Activated CD8-positive, alpha-beta T cell treated with anti-CD3 and anti-CD28 coated beads, Interleukin-2, amount 10 ng/mL, durations not matched to agents 7 days and 5 days (primary cell): ENCODE results near the gene NFATC4. TPM values are rescaled to one million over a fixed set of nuclear protein-coding genes. Genes with fewer than 3 reads are reported as not detected.
A peak's percentile ranks its signal among the peaks of the same experiment; 100 is the strongest.

ENCODE experiments used
- ATAC-seq: fragments of 150-1000 bp; cut with Tn5 transposase; one replicate; pipeline ENCODE4 v1.10.0; 2021; ENCODE audit warnings: moderate library complexity
- CTCF ChIA-PET: fragments of 350-600 bp; sonication (Branson Sonifier 250); formaldehyde crosslinking; loops from one replicate; lab custom pipeline; 2021; ENCODE audit warnings: antibody characterized with exemption; lab: Charles Lee
- POLR2A ChIA-PET: fragments of 350-600 bp; sonication (Branson Sonifier 250); formaldehyde crosslinking; loops from one replicate; lab custom pipeline; 2021; ENCODE audit warnings: antibody characterized with exemption; lab: Charles Lee
- DNase-seq: peaks from one replicate; pipeline ENCODE4 v3.0.0-alpha.2; 2020
- H3K27ac Mint-ChIP-seq: one replicate; pipeline ENCODE4 v1.8.0; 2021; ENCODE audit warnings: mild to moderate bottlenecking, mixed read lengths
- H3K27me3 Mint-ChIP-seq: one replicate; pipeline ENCODE4 v1.8.0; 2021; ENCODE audit warnings: low read depth, mixed read lengths
- H3K36me3 Mint-ChIP-seq: one replicate; pipeline ENCODE4 v1.8.0; 2021; ENCODE audit warnings: low read depth, mixed read lengths
- H3K4me1 Mint-ChIP-seq: one replicate; pipeline ENCODE4 v1.8.0; 2021; ENCODE audit warnings: low read depth, mixed read lengths
- H3K4me3 Mint-ChIP-seq: one replicate; pipeline ENCODE4 v1.8.0; 2021; ENCODE audit warnings: mild to moderate bottlenecking, mixed read lengths
- H3K9me3 Mint-ChIP-seq: one replicate; pipeline ENCODE4 v1.8.0; 2022; ENCODE audit warnings: mixed read lengths; ENCODE audit not compliant: insufficient read depth
- total RNA-seq, 2 experiments: library from RNA; stranded (reverse); gene quantifications; one replicate each; pipeline ENCODE4 v1.2.3, GENCODE V29; 2021

The NFATC4 gene
- total RNA-seq, 2 experiments from 2014 or later, result not detected

GRCh38 chr14:24355009-24355408 is 13.0 kb upstream of the NFATC4 start:
- H3K27me3 Mint-ChIP-seq, result peaks cover 29% of the 10 kb centered on the region
- no peaks in the 10 kb centered on the region for H3K4me1 Mint-ChIP-seq
- no peaks in the 10 kb centered on the region for H3K9me3 Mint-ChIP-seq
- DNase-seq (no peak), ATAC-seq (no peak)
- CTCF ChIA-PET, result no interaction called here
- no peaks in the 10 kb centered on the region for H3K36me3 Mint-ChIP-seq
- POLR2A ChIA-PET, result no interaction called here
- H3K4me3 Mint-ChIP-seq, result no peak overlapping the region
- H3K27ac Mint-ChIP-seq, result no peak overlapping the region

GRCh38 chr14:24356208-24356607 is 11.8 kb upstream of the NFATC4 start:
- ChIA-PET POLR2A (interaction anchor here (0.8 kb wide), 1 partner anchor 16 kb away, joined by 3 read pairs; the partner anchor contains the start of gene RIPK3), CTCF (interaction anchor here (1.9 kb wide), 1 partner anchor 9 kb away, joined by 6 read pairs; no protein-coding TSS in a partner anchor)
- no peaks in the 10 kb centered on the region for H3K36me3 Mint-ChIP-seq
- peaks cover 28% of the 10 kb centered on the region for H3K27me3 Mint-ChIP-seq
- no peak for ATAC-seq
- no peak for DNase-seq
- H3K9me3 Mint-ChIP-seq, result no peaks in the 10 kb centered on the region
- no peak overlapping the region for H3K4me3 Mint-ChIP-seq
- no peak overlapping the region for H3K27ac Mint-ChIP-seq
- H3K4me1 Mint-ChIP-seq, result no peaks in the 10 kb centered on the region

DNA sequence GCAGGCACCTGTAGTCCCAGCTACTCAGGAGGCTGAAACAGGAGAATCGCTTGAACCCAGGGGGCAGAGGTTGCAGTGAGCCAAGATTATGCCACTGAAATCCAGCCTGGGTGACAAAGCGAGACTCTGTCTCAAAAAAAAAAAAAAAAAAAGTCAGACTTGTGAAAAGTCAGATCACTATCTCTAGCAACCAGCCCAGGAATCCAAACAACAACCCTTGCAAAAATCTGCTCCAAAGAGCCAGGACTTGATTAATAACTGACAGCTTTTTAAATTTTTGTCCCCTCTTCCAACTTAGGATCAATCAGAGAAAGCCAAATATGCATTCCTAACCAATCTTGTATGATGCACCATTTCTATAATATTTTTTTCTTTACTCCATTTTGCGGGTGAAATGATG is 7.7 kb upstream of the NFATC4 start:
- H3K27me3 Mint-ChIP-seq, result peaks cover 26% of the 10 kb centered on the region
- no peak for ATAC-seq
- no peaks in the 10 kb centered on the region for H3K9me3 Mint-ChIP-seq
- ChIA-PET POLR2A (no interaction called here), CTCF (interaction anchor here (6.7 kb wide), 1 partner anchor 27 kb away, joined by 35 read pairs; no protein-coding TSS in a partner anchor)
- no peak overlapping the region for H3K27ac Mint-ChIP-seq
- peaks cover 4% of the 10 kb centered on the region for H3K4me1 Mint-ChIP-seq
- no peak for DNase-seq
- H3K4me3 Mint-ChIP-seq, result no peak overlapping the region
- no peaks in the 10 kb centered on the region for H3K36me3 Mint-ChIP-seq

- no peaks in the 10 kb centered on the region for H3K36me3 Mint-ChIP-seq
- ChIA-PET POLR2A (interaction anchor here (0.7 kb wide), 1 partner anchor 69 kb away, joined by 3 read pairs; the partner anchor contains the start of gene KHNYN), CTCF (interaction anchor here (1.5 to 6.7 kb wide), 5 partner anchors 10 to 70 kb away, joined by 3 to 35 read pairs (median 4); no protein-coding TSS in a partner anchor)
- H3K9me3 Mint-ChIP-seq, result no peaks in the 10 kb centered on the region
- no peak overlapping the region for H3K4me3 Mint-ChIP-seq
- peaks cover 37% of the 10 kb centered on the region for H3K27me3 Mint-ChIP-seq
- ATAC-seq (no peak), DNase-seq (no peak)
- no peak overlapping the region for H3K27ac Mint-ChIP-seq
- H3K4me1 Mint-ChIP-seq, result peaks cover 13% of the 10 kb centered on the region
These were observed 6.7 kb upstream of the NFATC4 start for GRCh38 chr14:24361326-24361725.

GRCh38 chr14:24362241-24362960 is 5.6 kb upstream of the NFATC4 start:
- ATAC-seq (no peak), DNase-seq (no peak)
- Mint-ChIP-seq H3K27me3 (peaks cover 44% of the 10 kb centered on the region), H3K36me3 (no peaks in the 10 kb centered on the region), H3K27ac (no peak overlapping the region), H3K9me3 (no peaks in the 10 kb centered on the region), H3K4me1 (peaks cover 20% of the 10 kb centered on the region), H3K4me3 (no peak overlapping the region)
- ChIA-PET CTCF (interaction anchor here (1.0 to 6.7 kb wide), 8 partner anchors 9 to 74 kb away, joined by 3 to 35 read pairs (median 4); no protein-coding TSS in a partner anchor), POLR2A (interaction anchor here (0.7 kb wide), 1 partner anchor 68 kb away, joined by 3 read pairs; the partner anchor contains the start of gene KHNYN)

DNA sequence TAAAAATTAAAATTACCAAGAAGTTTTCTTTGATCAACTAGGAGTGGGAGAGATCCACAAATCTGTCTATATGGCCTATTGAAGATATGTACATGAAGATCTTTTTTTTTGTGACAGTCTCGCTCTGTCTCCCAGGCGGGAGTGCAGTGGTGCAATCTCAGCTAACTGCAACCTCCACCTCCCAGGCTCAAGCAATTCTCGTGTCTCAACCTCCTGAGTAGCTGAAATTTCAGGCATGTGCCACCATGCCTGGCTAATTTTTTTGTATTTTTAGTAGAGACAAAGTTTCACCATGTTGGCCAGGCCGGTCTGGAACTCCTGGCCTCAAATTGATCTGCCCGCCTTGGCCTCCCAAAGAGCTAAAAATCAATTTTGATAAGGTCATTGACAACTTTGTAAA is 4.6 kb upstream of the NFATC4 start:
- Mint-ChIP-seq H3K27me3 (peaks cover 54% of the 10 kb centered on the region), H3K27ac (no peak overlapping the region), H3K9me3 (no peaks in the 10 kb centered on the region), H3K36me3 (no peaks in the 10 kb centered on the region), H3K4me3 (no peak overlapping the region), H3K4me1 (peaks cover 26% of the 10 kb centered on the region)
- DNase-seq (no peak), ATAC-seq (no peak)
- ChIA-PET CTCF (interaction anchor here (1.8 to 6.7 kb wide), 4 partner anchors 16 to 68 kb away, joined by 4 to 35 read pairs (median 7); no protein-coding TSS in a partner anchor), POLR2A (no interaction called here)

- no peaks in the 10 kb centered on the region for H3K9me3 Mint-ChIP-seq
- peaks cover 31% of the 10 kb centered on the region for H3K4me1 Mint-ChIP-seq
- no peak overlapping the region for H3K4me3 Mint-ChIP-seq
- DNase-seq (no peak), ATAC-seq (no peak)
- CTCF ChIA-PET, result interaction anchor here (0.6 to 2.3 kb wide), 14 partner anchors 8 to 78 kb away, joined by 3 to 38 read pairs (median 4); partner anchors contain the start of genes KHNYN and RIPK3
- H3K36me3 Mint-ChIP-seq, result no peaks in the 10 kb centered on the region
- H3K27ac Mint-ChIP-seq, result no peak overlapping the region
- POLR2A ChIA-PET, result interaction anchor here (1.6 kb wide), 1 partner anchor 66 kb away, joined by 17 read pairs; the partner anchor contains the start of genes CBLN3 and KHNYN
- H3K27me3 Mint-ChIP-seq, result peaks cover 56% of the 10 kb centered on the region
These were observed 3.1 kb upstream of the NFATC4 start for GRCh38 chr14:24364841-24365240.

GRCh38 chr14:24365600-24366412 is 2.2 kb upstream of the NFATC4 start:
- H3K27ac Mint-ChIP-seq, result no peak overlapping the region
- DNase-seq, result peak; percentile 71
- peak overlapping the region; percentile 2 for H3K4me3 Mint-ChIP-seq
- H3K36me3 Mint-ChIP-seq, result no peaks in the 10 kb centered on the region
- H3K9me3 Mint-ChIP-seq, result no peaks in the 10 kb centered on the region
- ChIA-PET CTCF (interaction anchor here (0.6 to 2.3 kb wide), 16 partner anchors 9 to 77 kb away, joined by 3 to 38 read pairs (median 4); partner anchors contain the start of genes KHNYN and RIPK3), POLR2A (interaction anchor here (1.6 kb wide), 1 partner anchor 65 kb away, joined by 17 read pairs; the partner anchor contains the start of genes CBLN3 and KHNYN)
- peaks cover 53% of the 10 kb centered on the region for H3K27me3 Mint-ChIP-seq
- H3K4me1 Mint-ChIP-seq, result peaks cover 31% of the 10 kb centered on the region
- ATAC-seq, result peak; percentile 71

DNA sequence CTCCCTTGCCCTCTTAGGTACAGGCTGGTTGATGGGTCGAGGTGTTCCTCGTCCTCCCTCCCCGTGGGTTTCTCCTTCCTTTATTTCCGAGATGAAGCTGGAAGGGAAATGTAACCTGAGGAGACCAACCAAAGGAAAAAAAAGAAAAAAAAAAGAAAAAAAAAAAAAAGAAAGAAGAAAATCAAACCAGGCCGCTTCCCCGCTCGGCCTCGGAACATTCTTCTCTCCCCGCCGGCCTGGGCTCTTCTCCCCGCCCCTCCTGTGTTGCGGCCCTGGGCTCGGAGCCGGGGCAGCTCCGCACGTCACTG is 1.6 kb upstream of the NFATC4 start:
- DNase-seq (no peak), ATAC-seq (no peak)
- Mint-ChIP-seq H3K27ac (no peak overlapping the region), H3K9me3 (no peaks in the 10 kb centered on the region), H3K4me3 (no peak overlapping the region), H3K4me1 (peaks cover 31% of the 10 kb centered on the region), H3K36me3 (no peaks in the 10 kb centered on the region), H3K27me3 (peaks cover 52% of the 10 kb centered on the region)
- CTCF ChIA-PET, result interaction anchor here (0.6 to 2.3 kb wide), 7 partner anchors 9 to 70 kb away, joined by 3 to 38 read pairs (median 6); partner anchors contain the start of gene KHNYN
- POLR2A ChIA-PET, result interaction anchor here (1.6 kb wide), 1 partner anchor 64 kb away, joined by 17 read pairs; the partner anchor contains the start of genes CBLN3 and KHNYN

DNA sequence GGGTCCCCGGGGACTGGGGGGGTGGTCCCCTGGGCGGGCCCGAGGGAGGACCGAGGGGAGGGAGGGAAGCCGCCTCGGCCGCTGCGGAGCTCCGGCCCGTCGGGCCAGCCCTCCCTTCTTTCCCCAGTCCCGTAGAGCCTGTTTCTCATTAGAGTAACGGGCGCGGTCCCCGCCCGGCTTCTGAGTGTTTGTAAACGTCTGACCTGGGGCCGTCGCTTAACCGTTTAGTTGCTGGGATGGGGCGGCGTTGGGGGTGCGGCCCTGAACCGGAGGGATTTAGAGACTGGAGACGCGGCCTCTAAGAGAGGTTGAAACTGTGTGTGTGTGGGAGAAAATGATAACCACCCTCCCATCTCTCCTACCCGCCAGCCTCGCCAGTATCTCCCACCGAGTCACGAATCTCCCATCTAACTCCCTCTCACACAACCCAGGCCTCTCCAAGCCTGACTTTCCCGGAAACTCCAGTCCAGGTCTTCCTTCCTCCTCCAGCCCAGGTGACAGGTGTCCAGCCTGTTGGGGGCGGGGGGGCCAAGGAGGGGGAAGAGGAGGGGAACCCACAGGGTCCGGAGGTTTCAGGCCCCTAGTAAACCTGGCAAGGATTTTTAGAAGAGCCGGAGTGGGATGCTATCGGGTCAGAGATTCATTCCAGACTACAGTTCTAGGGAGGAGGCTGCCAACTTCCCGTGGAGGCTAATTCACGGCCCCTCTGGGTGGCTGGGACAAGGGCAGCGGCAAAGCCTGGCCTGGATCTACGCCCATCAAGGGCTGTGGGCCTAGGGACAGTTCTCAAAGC is 1.1 kb upstream of the NFATC4 start:
- peak overlapping the region; percentile 12 for H3K4me3 Mint-ChIP-seq
- H3K4me1 Mint-ChIP-seq, result peaks cover 31% of the 10 kb centered on the region
- POLR2A ChIA-PET, result interaction anchor here (1.6 kb wide), 1 partner anchor 64 kb away, joined by 17 read pairs; the partner anchor contains the start of genes CBLN3 and KHNYN
- CTCF ChIA-PET, result interaction anchor here (0.6 to 2.3 kb wide), 6 partner anchors 10 to 69 kb away, joined by 3 to 38 read pairs (median 7); partner anchors contain the start of gene KHNYN
- ATAC-seq, result peak; percentile 25
- no peaks in the 10 kb centered on the region for H3K36me3 Mint-ChIP-seq
- H3K27ac Mint-ChIP-seq, result no peak overlapping the region
- no peaks in the 10 kb centered on the region for H3K9me3 Mint-ChIP-seq
- H3K27me3 Mint-ChIP-seq, result peaks cover 50% of the 10 kb centered on the region
- no peak for DNase-seq

DNA sequence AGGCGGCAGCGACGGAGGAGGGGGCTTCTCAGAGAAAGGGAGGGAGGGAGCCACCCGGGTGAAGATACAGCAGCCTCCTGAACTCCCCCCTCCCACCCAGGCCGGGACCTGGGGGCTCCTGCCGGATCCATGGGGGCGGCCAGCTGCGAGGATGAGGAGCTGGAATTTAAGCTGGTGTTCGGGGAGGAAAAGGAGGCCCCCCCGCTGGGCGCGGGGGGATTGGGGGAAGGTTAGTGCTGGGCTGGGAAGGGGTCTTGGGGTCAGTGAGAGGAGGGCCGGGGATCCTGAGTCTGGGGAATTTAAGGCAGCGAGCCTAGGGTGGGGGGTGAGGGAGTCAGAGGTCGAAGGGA is 203 bp downstream of the NFATC4 start:
- Mint-ChIP-seq H3K4me3 (no peak overlapping the region), H3K9me3 (no peaks in the 10 kb centered on the region), H3K4me1 (peaks cover 31% of the 10 kb centered on the region), H3K36me3 (no peaks in the 10 kb centered on the region), H3K27me3 (peaks cover 46% of the 10 kb centered on the region), H3K27ac (no peak overlapping the region)
- ChIA-PET POLR2A (no interaction called here), CTCF (no interaction called here)
- no peak for DNase-seq
- ATAC-seq, result no peak
